Tibial nerve (tissue), 3 donors: ENCODE data around the gene DTYMK.

Experiments
- POLR2A ChIP-seq, 2 donors: fragments of 450-650 bp; IDR thresholded peaks; one replicate each; pipeline ENCODE4 v1.6.1; 2017; ENCODE audit warnings: antibody characterized with exemption in 2 of 2, mild to moderate bottlenecking in 2 of 2, moderate library complexity in 2 of 2
- TF ChIP-seq, protein P1 (sequence below), 5 experiments: fragments of 200-600 bp in 3 of 5; fragments of 450-650 bp in 2 of 5; sonication (generic) in 3 of 5; IDR thresholded peaks; one replicate each; pipeline ENCODE4 v1.5.1; 2016 to 2019; ENCODE audit warnings: antibody characterized with exemption in 5 of 5, mild to moderate bottlenecking in 3 of 5, moderate library complexity in 2 of 5

GRCh38 chr2:241720099-241720498, 33.5 kb upstream of the DTYMK start:
- TF ChIP-seq, protein P1, sequence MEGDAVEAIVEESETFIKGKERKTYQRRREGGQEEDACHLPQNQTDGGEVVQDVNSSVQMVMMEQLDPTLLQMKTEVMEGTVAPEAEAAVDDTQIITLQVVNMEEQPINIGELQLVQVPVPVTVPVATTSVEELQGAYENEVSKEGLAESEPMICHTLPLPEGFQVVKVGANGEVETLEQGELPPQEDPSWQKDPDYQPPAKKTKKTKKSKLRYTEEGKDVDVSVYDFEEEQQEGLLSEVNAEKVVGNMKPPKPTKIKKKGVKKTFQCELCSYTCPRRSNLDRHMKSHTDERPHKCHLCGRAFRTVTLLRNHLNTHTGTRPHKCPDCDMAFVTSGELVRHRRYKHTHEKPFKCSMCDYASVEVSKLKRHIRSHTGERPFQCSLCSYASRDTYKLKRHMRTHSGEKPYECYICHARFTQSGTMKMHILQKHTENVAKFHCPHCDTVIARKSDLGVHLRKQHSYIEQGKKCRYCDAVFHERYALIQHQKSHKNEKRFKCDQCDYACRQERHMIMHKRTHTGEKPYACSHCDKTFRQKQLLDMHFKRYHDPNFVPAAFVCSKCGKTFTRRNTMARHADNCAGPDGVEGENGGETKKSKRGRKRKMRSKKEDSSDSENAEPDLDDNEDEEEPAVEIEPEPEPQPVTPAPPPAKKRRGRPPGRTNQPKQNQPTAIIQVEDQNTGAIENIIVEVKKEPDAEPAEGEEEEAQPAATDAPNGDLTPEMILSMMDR (IDR thresholded peaks at IDR 0.05): no peak
- no peak for TF ChIP-seq POLR2A (IDR thresholded peaks at IDR 0.05)
